IMR-90 (cell line): ENCODE results near the gene KRT33A. TPM values are rescaled to one million over a fixed set of nuclear protein-coding genes. Genes with fewer than 3 reads are reported as not detected.
"Not testable (repeated sequence)": the region's sequence is repeated elsewhere in the genome, so short reads cannot be mapped to it uniquely, and the experiment has no call there.

ENCODE experiments used
- ATAC-seq: fragments of 200-7000 bp; cut with Tn5 transposase; 2 replicates; pipeline ENCODE4 v1.9.1; 2020; ENCODE audit warnings: low read depth, mild to moderate bottlenecking, moderate library complexity
- BruUV-seq: library from RNA; stranded (reverse); fragments of 400-500 nt; replicated peaks from 2 replicates; lab custom pipeline; 2021; lab: Mats Ljungman, UMichigan
- CTCF ChIA-PET: fragments of 300-600 bp; formaldehyde crosslinking; extraction: SDS; loops from one replicate; lab custom pipeline; 2021; ENCODE audit warnings: antibody characterized with exemption; lab: Yijun Ruan, JAX
- POLR2A ChIA-PET: fragments of 300-600 bp; sonication (Branson Sonifier 250); formaldehyde crosslinking; loops from one replicate; lab custom pipeline; 2022; ENCODE audit warnings: antibody characterized with exemption; ENCODE audit not compliant: unreplicated experiment; lab: Charles Lee
- DNase-seq: peaks from one replicate; pipeline ENCODE4 v3.0.0; 2013
- H2AFZ ChIP-seq: replicated peaks from 2 replicates; pipeline ENCODE3; 2013; ENCODE audit warnings: low read length, mild to moderate bottlenecking; ENCODE audit not compliant: poor library complexity
- H2AK5ac ChIP-seq: 2 replicates; pipeline ENCODE4 v1.6.1; 2013; ENCODE audit warnings: low read depth, low read length, inconsistent platforms
- H2AK9ac ChIP-seq: replicated peaks from 2 replicates; pipeline ENCODE3; 2013; ENCODE audit warnings: mild to moderate bottlenecking, low read depth, low read length, moderate library complexity; ENCODE audit not compliant: poor library complexity
- H2BK120ac ChIP-seq: 2 replicates; pipeline ENCODE4 v1.6.1; 2013; ENCODE audit warnings: low read depth, low read length, inconsistent platforms
- H2BK15ac ChIP-seq: 3 replicates; pipeline ENCODE4 v1.6.1; 2013; ENCODE audit warnings: low read depth, low read length, inconsistent platforms
- H2BK20ac ChIP-seq: 2 replicates; pipeline ENCODE4 v1.6.1; 2013; ENCODE audit warnings: low read depth, mild to moderate bottlenecking, inconsistent platforms, low read length, moderate library complexity
- H2BK5ac ChIP-seq: 2 replicates; pipeline ENCODE4 v1.6.1; 2013; ENCODE audit warnings: mild to moderate bottlenecking, low read depth, low read length, inconsistent platforms; ENCODE audit not compliant: poor library complexity, severe bottlenecking
- H3K14ac ChIP-seq: replicated peaks from 2 replicates; pipeline ENCODE4 v1.6.1; 2013; ENCODE audit warnings: low read depth, low read length, inconsistent platforms
- H3K18ac ChIP-seq: 2 replicates; pipeline ENCODE4 v1.6.1; 2013; ENCODE audit warnings: low read depth, low read length, control low read depth
- H3K23ac ChIP-seq: 2 replicates; pipeline ENCODE4 v1.6.1; 2013; ENCODE audit warnings: low read depth, low read length, inconsistent platforms
- H3K27ac ChIP-seq: 2 replicates; pipeline ENCODE4 v1.5.1; 2013; ENCODE audit warnings: mild to moderate bottlenecking, control low read depth, low read length; ENCODE audit not compliant: insufficient read depth
- H3K27me3 ChIP-seq: 2 replicates; pipeline ENCODE4 v1.6.1; 2013; ENCODE audit warnings: low read length; ENCODE audit not compliant: control insufficient read depth, insufficient read depth
- H3K36me3 ChIP-seq: 2 replicates; pipeline ENCODE4 v1.6.1; 2013; ENCODE audit warnings: low read length, mixed read lengths; ENCODE audit not compliant: control insufficient read depth, insufficient read depth
- H3K4ac ChIP-seq: 2 replicates; pipeline ENCODE4 v1.6.1; 2013; ENCODE audit warnings: low read depth, low read length, inconsistent platforms
- H3K4me1 ChIP-seq: 2 replicates; pipeline ENCODE4 v1.6.1; 2013; ENCODE audit warnings: low read length, mixed read lengths; ENCODE audit not compliant: control insufficient read depth, insufficient read depth
- H3K4me2 ChIP-seq: 2 replicates; pipeline ENCODE4 v1.6.1; 2013; ENCODE audit warnings: low read depth, mild to moderate bottlenecking, control low read depth, low read length, moderate library complexity
- H3K4me3 ChIP-seq: 2 replicates; pipeline ENCODE4 v1.5.1; 2013; ENCODE audit warnings: low read depth, mild to moderate bottlenecking, control low read depth, low read length, moderate library complexity; ENCODE audit not compliant: insufficient read depth
- H3K56ac ChIP-seq: 2 replicates; pipeline ENCODE4 v1.6.1; 2013; ENCODE audit warnings: low read length, inconsistent platforms; ENCODE audit not compliant: insufficient read depth; ENCODE audit errors: extremely low read depth
- H3K79me1 ChIP-seq, 2 experiments: 2 replicates each; pipeline ENCODE4 v1.6.1; 2013; ENCODE audit warnings: low read length in 2 of 2, inconsistent platforms in 1 of 2, low read depth in 1 of 2
- H3K9ac ChIP-seq: 2 replicates; pipeline ENCODE4 v1.6.1; 2013; ENCODE audit warnings: low read depth, low read length, control low read depth
- H3K9me1 ChIP-seq: 2 replicates; pipeline ENCODE4 v1.6.1; 2013; ENCODE audit warnings: low read length, inconsistent platforms; ENCODE audit not compliant: insufficient read depth
- H3K9me3 ChIP-seq: 2 replicates; pipeline ENCODE4 v1.6.1; 2013; ENCODE audit warnings: low read length; ENCODE audit not compliant: control insufficient read depth, insufficient read depth
- H4K20me1 ChIP-seq: 2 replicates; pipeline ENCODE4 v1.6.1; 2013; ENCODE audit warnings: low read length, inconsistent platforms; ENCODE audit not compliant: insufficient read depth
- H4K5ac ChIP-seq: 2 replicates; pipeline ENCODE4 v1.6.1; 2013; ENCODE audit warnings: mild to moderate bottlenecking, low read depth, low read length, control low read depth
- H4K8ac ChIP-seq, 2 experiments: 2 replicates each; pipeline ENCODE4 v1.6.1; 2013; ENCODE audit warnings: low read depth in 2 of 2, low read length in 2 of 2, control low read depth in 1 of 2, inconsistent platforms in 1 of 2
- H4K91ac ChIP-seq: 2 replicates; pipeline ENCODE4 v1.6.1; 2013; ENCODE audit warnings: low read depth, low read length, inconsistent platforms; ENCODE audit not compliant: insufficient read depth
- WGBS, 2 experiments: methylation state at CpG; one replicate each; pipeline versions ENCODE4 v1.1.5 to v1.1.7; 2013; ENCODE audit warnings: missing lambda C conversion rate in 2 of 2; ENCODE audit not compliant: insufficient read length in 1 of 2; ENCODE audit errors: extremely low coverage in 2 of 2; 5-methylcytosine and 5-hydroxymethylcytosine counted together
- dilution Hi-C: fragments of 300-500 bp; cut with HindIII; formaldehyde crosslinking; loops from one replicate; pipeline ENCODE4 v1.14.3; 2018; ENCODE audit warnings: low sequenced_read_pairs; ENCODE audit not compliant: unreplicated experiment
- in situ Hi-C: fragments of 300-500 bp; cut with MboI; formaldehyde crosslinking; loops from 3 replicates; pipeline ENCODE4 v1.14.3; 2019; ENCODE audit warnings: low sequenced_read_pairs, inconsistent platforms, mixed read lengths
- intact Hi-C: fragments of 100-400 bp; cut with micrococcal nuclease; formaldehyde crosslinking; loops from 2 replicates; pipeline ENCODE4 v1.10.0; 2022
- polyA plus RNA-seq, 3 experiments: library from polyadenylated mRNA; depleted of rRNA; stranded (reverse); fragments of >200 nt; gene quantifications; 2 replicates each; pipeline ENCODE4 v1.2.3, GENCODE V29; 2012; ENCODE audit warnings: low replicate concordance in 1 of 3
- total RNA-seq: library from RNA; depleted of rRNA; stranded (reverse); fragments of >200 nt; gene quantifications from 2 replicates; pipeline ENCODE4 v1.2.3, GENCODE V29; 2012

The KRT33A gene
- total and polyA plus RNA-seq, 2 of the 4 experiments (the other 2 are of a cell fraction): not detected

- H4K20me1 ChIP-seq, H3K79me1 ChIP-seq, H3K14ac ChIP-seq, H3K23ac ChIP-seq, H2AK5ac ChIP-seq, DNase-seq, ATAC-seq, H3K27ac ChIP-seq, H2BK20ac ChIP-seq, H2AFZ ChIP-seq, H2BK15ac ChIP-seq, H3K27me3 ChIP-seq, H2BK5ac ChIP-seq, H2BK120ac ChIP-seq, H3K4me1 ChIP-seq, H3K56ac ChIP-seq, H4K91ac ChIP-seq, H3K4me3 ChIP-seq, POLR2A ChIA-PET, dilution Hi-C loops, intact Hi-C loops, in situ Hi-C loops, H3K9me3 ChIP-seq, H3K18ac ChIP-seq, H3K4ac ChIP-seq, CTCF ChIA-PET, H4K8ac ChIP-seq, BruUV-seq, H3K36me3 ChIP-seq, H3K9ac ChIP-seq, H2AK9ac ChIP-seq, H3K9me1 ChIP-seq, H4K5ac ChIP-seq, H3K4me2 ChIP-seq: not testable (repeated sequence)
- 92% methylated on average over 5 of the region's 16 CpGs; no CpG with 5 or more reads in 1 of the 2 experiments for WGBS, 2 experiments
These were observed 4.2 kb downstream of the KRT33A start for GRCh38 chr17:41346421-41346820.
